Gastroesophageal sphincter (tissue), 4 donors: ENCODE measurements around the gene STPG2. TPM values are rescaled to one million over a fixed set of nuclear protein-coding genes. Genes with fewer than 3 reads are reported as not detected.

ENCODE experiments used
- ATAC-seq: fragments of 150-250 bp; one replicate; pipeline ENCODE4 v1.9.1; 2016; ENCODE audit warnings: mild to moderate bottlenecking, moderate library complexity
- H3K27ac ChIP-seq, 4 donors: fragments of 200-600 bp; sonication (generic) in 3 of 4; 1 replicate in 3 of 4; 2 replicates in 1 of 4; pipeline ENCODE4 v1.5.1; 2016 to 2019
- H3K27me3 ChIP-seq: fragments of 200-600 bp; sonication (generic); one replicate; pipeline ENCODE4 v1.5.1; 2019
- H3K36me3 ChIP-seq, 2 donors: fragments of 200-600 bp; sonication (generic); one replicate each; pipeline ENCODE4 v1.5.1; 2019; ENCODE audit warnings: control low read depth in 1 of 2
- H3K4me1 ChIP-seq, 3 donors: fragments of 200-600 bp; sonication (generic); 1 replicate in 2 of 3; 2 replicates in 1 of 3; pipeline ENCODE4 v1.5.1; 2016 to 2019; ENCODE audit warnings: control low read depth in 2 of 3
- H3K4me3 ChIP-seq, 2 donors: fragments of 200-600 bp; sonication (generic); one replicate each; pipeline ENCODE4 v1.5.1; 2019; ENCODE audit warnings: mild to moderate bottlenecking in 1 of 2, moderate library complexity in 1 of 2
- H3K9me3 ChIP-seq, 3 donors: fragments of 200-600 bp; sonication (generic); one replicate each; pipeline ENCODE4 v1.5.1; 2017 to 2019; ENCODE audit warnings: control low read depth in 2 of 3
- CTCF ChIP-seq, 4 experiments: fragments of 200-600 bp in 2 of 4; fragments of 450-650 bp in 2 of 4; sonication (generic) in 1 of 4; IDR thresholded peaks; one replicate each; pipeline ENCODE4 v1.5.1; 2017 to 2019; ENCODE audit warnings: antibody characterized with exemption in 4 of 4, mild to moderate bottlenecking in 2 of 4, moderate library complexity in 2 of 4
- EP300 ChIP-seq: sonication (generic); formaldehyde crosslinking; IDR thresholded peaks from one replicate; pipeline ENCODE4 v1.6.1; 2017; ENCODE audit warnings: antibody characterized with exemption, mild to moderate bottlenecking
- POLR2A ChIP-seq, 2 donors: fragments of 450-650 bp; IDR thresholded peaks; one replicate each; pipeline ENCODE4 v1.6.1; 2017; ENCODE audit warnings: antibody characterized with exemption in 2 of 2, mild to moderate bottlenecking in 2 of 2, moderate library complexity in 1 of 2
- POLR2AphosphoS5 ChIP-seq: sonication (generic); formaldehyde crosslinking; IDR thresholded peaks from one replicate; pipeline ENCODE4 v1.6.1; 2017; ENCODE audit warnings: antibody characterized with exemption
- WGBS, 2 donors: methylation state at CpG; one replicate each; pipeline ENCODE4 v1.1.5; 2018; ENCODE audit warnings: low coverage in 1 of 2; 5-methylcytosine and 5-hydroxymethylcytosine counted together
- total RNA-seq, 4 donors: library from RNA; depleted of rRNA; stranded (reverse); fragments of >200 nt; gene quantifications; one replicate each; pipeline ENCODE4 v1.1.0, GENCODE V29; 2016

The STPG2 gene
- total RNA-seq, 4 donors from 2014 or later: 0.13 to 0.62 TPM; not detected in 2

GRCh38 chr4:97942137-97942536 lies 201.1 kb downstream of the STPG2 start:
- TF ChIP-seq POLR2A (IDR thresholded peaks at IDR 0.05) (no peak), EP300 (no peak), POLR2AphosphoS5 (no peak), CTCF (IDR thresholded peaks at IDR 0.05) (no peak)
- WGBS, 2 donors: 58 to 77% methylated on average over 1 of the region's 1 CpG
- no peaks in the 10 kb centered on the region for H3K4me1 ChIP-seq
- no peak overlapping the region for H3K27ac ChIP-seq
- no peaks in the 10 kb centered on the region for H3K27me3 ChIP-seq
- no peaks in the 10 kb centered on the region for H3K36me3 ChIP-seq
- no peak overlapping the region for H3K4me3 ChIP-seq
- peaks cover 0 to 27% (median 0%) of the 10 kb centered on the region in 3 donors for H3K9me3 ChIP-seq
- ATAC-seq: no peak

DNA sequence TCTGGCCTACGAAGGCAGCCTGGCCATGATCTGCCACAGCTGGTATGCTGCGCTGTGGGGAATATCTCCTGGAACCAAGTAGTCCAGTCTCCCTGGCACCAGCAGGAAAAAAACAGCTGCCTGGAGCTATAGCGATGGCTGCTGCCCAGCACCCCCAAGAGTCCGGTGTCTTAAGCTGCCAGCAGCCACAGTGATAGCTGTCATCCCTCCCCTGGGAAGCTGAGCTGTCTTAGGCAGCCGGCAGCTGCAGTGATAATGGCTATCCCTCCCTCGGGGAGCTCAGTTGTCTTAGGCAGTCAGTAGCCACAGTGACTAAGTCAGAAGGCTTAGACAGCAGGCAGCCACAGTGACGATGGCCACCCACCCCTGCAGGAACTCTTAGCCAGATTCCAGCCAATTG lies 205.1 kb downstream of the STPG2 start:
- H3K4me1 ChIP-seq: no peaks in the 10 kb centered on the region
- H3K4me3 ChIP-seq: no peak overlapping the region
- WGBS, 2 donors: no CpG with 5 or more reads among the region's 7 CpGs
- no peaks in the 10 kb centered on the region for H3K27me3 ChIP-seq
- H3K9me3 ChIP-seq: peaks cover 0 to 48% (median 0%) of the 10 kb centered on the region in 3 donors
- no peaks in the 10 kb centered on the region for H3K36me3 ChIP-seq
- ATAC-seq: peak; percentile 7
- no peak for TF ChIP-seq POLR2A (IDR thresholded peaks at IDR 0.05)
- TF ChIP-seq POLR2AphosphoS5: no peak
- TF ChIP-seq CTCF (IDR thresholded peaks at IDR 0.05): no peak
- TF ChIP-seq EP300: no peak
- no peak overlapping the region for H3K27ac ChIP-seq

DNA sequence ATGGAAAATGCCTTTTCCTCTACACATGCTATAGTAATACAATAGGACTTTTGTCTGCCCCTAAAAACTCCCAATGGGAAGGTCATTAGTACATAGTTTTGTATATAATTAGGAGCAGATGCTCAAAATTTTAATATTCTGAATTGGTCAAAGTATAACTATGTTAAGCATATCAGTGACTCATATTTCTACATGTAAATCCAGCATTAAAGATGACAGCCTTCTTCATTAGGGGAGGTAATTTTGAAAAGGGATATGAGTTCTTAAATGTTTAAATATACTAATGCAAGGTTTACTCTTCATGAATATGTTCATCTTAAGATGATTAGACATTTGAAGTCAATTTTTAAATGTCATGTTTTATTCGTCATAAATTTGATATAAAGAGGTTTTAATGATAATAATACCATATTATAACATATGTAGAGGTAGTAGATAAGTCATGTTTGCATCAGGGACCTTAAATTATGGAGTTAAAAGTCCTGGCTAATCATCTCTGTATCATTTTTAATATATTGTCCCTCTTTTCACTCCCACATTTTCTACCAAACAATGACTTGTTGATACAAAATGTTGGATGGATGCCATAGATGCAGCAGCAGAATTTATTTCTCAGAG lies 218.8 kb downstream of the STPG2 start:
- Histone ChIP-seq H3K27me3 (no peaks in the 10 kb centered on the region), H3K27ac (no peak overlapping the region), H3K4me3 (no peak overlapping the region), H3K9me3 (no peaks in the 10 kb centered on the region), H3K4me1 (no peaks in the 10 kb centered on the region), H3K36me3 (no peaks in the 10 kb centered on the region)
- 33 to 43% methylated on average over 1 of the region's 1 CpG for WGBS, 2 donors
- ATAC-seq: no peak
- TF ChIP-seq EP300: no peak

DNA sequence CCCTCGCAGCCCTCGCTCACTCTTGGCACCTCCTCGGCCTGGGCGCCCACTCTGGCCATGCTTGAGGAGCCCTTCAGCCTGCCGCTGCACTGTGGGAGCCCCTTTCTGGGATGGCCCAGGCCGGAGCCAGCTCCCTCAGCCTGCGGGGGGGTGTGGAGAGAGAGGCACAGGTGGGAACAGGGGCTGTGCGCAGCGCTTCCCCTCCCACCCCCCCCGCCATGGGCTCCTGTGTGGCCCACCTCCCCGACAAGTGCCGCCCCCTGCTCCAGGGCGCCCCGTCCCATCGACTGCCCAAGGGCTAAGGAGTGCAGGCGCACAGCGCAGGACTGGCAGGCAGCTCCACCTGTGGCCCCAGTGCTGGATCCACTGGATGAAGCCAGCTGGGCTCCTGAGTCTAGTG lies 220.2 kb downstream of the STPG2 start:
- no peaks in the 10 kb centered on the region for H3K9me3 ChIP-seq
- no peak for TF ChIP-seq POLR2A (IDR thresholded peaks at IDR 0.05)
- no peak for TF ChIP-seq CTCF (IDR thresholded peaks at IDR 0.05)
- TF ChIP-seq EP300: no peak
- no peak for TF ChIP-seq POLR2AphosphoS5
- H3K36me3 ChIP-seq: no peaks in the 10 kb centered on the region
- no peak for ATAC-seq
- H3K4me3 ChIP-seq: no peak overlapping the region
- H3K27me3 ChIP-seq: no peaks in the 10 kb centered on the region
- H3K27ac ChIP-seq: no peak overlapping the region
- 100% methylated on average over 1 of the region's 17 CpGs; no CpG with 5 or more reads in 1 of the 2 donors for WGBS, 2 donors
- H3K4me1 ChIP-seq: no peaks in the 10 kb centered on the region

GRCh38 chr4:97917115-97917514 lies 226.2 kb downstream of the STPG2 start:
- no peaks in the 10 kb centered on the region for H3K27me3 ChIP-seq
- H3K4me1 ChIP-seq: no peaks in the 10 kb centered on the region
- no peaks in the 10 kb centered on the region for H3K9me3 ChIP-seq
- 80 to 100% methylated on average over 2 to 5 of the region's 13 CpGs for WGBS, 2 donors
- no peak overlapping the region for H3K4me3 ChIP-seq
- ATAC-seq: no peak
- TF ChIP-seq EP300: no peak
- no peak for TF ChIP-seq POLR2A (IDR thresholded peaks at IDR 0.05)
- no peak for TF ChIP-seq CTCF (IDR thresholded peaks at IDR 0.05)
- no peak for TF ChIP-seq POLR2AphosphoS5
- no peak overlapping the region for H3K27ac ChIP-seq
- no peaks in the 10 kb centered on the region for H3K36me3 ChIP-seq
